ENCODE measurements around the gene FAM184B.
"Not testable (repeated sequence)": the region's sequence is repeated elsewhere in the genome, so short reads cannot be mapped to it uniquely, and the experiment has no call there.

The FAM184B gene

DNA sequence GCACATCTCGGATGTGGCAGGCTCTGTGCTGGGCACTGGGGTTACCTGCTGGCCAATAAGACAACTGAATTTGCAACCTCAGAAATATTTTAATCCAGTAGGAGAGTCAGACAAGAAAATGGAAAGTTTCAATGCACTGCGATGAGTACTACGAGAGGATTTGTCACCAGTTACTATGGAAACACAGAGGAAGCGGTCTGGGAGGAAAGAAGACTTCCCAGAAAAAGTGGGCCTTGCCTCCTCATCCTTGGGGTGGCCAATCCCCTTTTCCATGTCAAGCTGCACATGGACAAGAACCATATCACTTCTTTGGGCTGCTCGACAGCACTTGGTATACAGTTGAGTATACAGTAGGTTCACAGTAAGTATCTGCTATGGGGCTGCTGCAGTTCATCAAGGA, 67.6 kb downstream of the FAM184B start:
- DNase-seq = no peak

DNA sequence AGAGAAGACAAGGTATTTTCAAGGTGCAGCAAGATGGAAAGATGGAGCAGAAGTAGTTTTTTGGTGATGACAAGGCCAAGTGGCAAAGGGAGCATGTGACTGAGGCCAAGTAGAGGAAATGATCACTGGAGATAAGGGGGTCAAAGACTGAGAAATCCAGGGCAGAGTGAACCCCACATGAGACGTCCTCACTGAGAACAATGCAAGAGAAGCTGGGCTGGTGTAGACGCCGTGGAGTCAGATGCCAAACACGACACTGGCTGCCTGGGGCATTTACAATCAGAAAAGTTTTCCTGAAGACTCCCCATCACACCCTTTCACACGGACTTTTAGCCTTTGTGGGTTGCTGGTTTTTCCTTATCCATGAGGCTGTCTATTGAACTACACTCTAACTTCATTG, 69.3 kb downstream of the FAM184B start:
- no peak for DNase-seq

DNA sequence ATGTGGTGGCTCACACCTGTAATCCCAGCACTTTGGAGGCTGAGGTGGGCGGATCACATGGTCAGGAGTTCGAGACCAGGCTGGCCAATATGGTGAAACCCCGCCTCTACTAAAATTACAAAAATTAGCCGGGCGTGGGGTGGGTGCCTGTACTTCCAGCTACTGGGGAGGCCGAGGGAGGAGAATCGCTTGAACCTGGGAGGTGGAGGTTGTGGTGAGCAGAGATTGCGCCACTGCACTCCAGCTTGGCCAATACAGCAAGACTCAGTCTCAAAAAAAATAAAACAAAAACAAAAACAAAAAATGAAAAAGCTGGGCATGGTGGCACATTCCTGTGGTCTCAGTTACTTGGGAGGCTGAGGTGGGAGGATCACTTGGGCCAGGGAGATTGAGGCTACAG, 70.2 kb downstream of the FAM184B start:
- not testable (repeated sequence) for DNase-seq

DNA sequence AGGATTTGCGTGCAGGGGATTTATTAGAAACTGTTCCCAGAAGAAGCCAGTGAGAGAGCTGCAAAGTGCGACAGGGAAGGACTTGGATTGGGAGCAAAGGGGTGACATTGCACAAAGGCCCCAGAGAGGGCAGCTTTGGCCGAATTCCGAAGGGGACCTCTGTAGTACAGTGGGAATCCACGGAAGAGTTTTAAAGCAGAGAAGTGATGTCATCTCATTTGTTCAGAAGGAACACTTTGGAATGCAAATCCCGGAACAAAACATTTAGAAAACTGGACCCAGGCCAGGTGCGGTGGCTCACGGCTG, 71.7 kb downstream of the FAM184B start:
- no peak for DNase-seq

DNA sequence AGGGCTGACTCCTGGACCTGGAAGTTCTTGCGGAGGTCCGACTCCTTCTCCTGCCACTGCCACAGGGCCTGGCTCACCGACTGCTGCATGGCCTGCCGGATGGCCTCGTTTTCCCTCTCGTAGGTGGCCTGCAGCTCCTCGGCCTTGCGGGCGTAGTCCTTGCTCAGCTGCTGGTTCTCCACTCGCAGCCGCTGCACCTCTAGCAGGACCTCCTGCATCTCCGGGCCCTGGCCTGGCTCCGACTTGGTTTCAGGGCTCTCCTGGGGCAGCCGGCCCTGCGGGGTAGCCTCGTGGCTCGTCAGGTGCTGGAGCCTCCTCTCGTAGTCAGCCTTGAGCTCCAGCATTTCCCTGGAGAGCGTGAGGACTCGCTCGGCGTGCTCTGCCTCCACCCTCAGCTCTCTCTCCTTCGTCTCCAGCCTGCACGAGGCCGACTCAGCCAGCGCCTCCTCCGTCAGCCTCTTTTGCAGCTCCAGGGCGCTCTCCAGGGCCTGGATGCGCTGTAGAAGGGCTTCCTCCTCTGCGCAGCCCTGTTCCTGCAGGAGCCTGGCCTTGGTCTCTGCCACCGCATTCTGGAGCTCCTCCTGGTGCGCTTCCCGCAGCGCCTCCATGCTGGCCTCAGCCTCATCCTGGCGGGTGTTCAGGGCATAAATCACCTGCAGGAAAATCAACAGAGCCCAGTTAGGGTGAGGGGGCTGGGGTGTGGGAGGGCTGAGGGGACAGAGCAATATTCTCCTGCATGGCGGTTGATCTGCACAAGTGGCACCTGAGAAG, 72.2 kb downstream of the FAM184B start:
- no peak for DNase-seq

DNA sequence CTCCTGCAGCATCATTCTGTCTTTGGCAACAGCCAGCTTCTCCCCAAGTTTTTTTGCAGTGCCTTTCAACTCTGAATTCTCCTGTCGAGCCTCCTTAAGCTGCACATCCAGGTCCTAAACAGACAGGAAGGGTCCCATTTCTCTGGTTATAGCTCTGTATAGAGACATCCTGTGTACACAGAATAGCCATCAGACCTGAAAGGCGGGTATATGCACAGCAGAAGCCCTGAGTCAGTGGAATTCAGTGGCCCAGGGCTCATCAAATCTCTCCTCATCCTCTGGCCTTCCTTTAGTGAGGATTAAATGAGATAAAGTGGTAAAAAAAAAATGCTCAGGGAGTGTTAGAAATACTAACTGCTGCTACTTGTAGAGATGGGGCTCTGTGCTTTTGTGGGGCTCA, 73.8 kb downstream of the FAM184B start:
- no peak for DNase-seq

DNA sequence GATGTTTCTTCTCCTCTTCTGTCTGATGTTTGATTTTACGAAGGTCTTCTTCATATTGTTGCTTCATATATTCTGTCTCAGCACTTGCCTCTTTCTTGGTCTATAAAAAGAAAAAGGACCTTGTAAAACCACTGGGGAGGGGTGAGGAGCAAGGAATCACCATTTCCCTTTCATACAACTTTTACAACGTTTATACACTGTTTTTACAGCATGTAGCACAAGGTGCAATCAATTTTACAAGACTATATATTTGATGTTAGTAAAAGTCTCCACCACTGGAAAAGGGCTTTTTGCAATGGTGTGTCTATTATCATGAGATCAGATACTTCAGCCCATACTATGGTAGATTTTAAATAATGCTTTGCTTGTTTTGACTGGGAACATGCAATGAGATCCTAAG, 76.3 kb downstream of the FAM184B start:
- DNase-seq = no peak

DNA sequence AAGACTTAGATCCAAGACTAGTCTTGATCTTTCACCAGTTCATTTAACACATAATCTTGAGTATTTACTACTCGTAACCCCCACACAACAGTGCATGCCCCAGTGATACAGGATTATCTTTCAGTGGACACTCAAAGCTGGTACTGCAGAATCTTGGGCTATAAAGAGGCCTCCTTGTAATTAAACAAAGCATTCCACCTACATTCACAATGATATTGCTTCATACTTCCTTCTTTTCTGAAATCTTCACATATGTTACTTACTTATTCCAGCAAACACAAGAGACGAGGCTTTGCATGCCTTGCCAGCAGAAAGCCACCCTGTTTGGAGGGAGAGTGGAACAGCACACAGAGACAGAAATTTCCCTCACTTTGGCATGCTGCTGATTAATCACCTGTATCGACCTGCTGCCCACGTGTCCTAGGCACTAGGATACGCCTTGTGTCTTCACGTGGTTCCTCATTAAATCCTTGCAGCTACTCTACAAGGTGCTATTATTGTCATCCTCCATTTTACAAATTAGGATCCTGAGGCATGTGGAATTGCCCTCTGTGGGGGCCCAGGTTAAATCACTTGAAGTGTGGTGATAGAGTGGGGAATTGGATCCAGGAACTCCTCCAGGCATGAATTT, 77.3 kb downstream of the FAM184B start:
- no peak for DNase-seq

DNA sequence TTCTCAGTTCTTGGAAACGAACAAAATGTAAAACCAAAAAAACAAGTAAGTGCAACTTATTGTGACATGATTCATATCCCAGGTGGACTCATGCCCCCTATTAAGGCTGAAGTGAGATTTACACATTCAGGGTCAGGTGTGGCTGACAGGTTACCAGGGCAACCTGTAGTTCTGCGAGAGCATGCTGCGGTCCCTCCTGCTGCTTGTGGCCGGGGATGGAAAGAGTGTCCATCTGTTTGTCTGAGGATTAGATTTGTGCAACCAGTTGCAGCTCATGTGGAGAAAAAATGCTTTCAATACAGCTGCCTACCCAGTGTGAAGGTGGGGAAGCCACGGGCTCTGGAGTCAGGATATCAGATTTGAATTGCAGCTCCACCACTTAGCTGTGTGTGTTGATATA, 78.8 kb downstream of the FAM184B start:
- no peak for DNase-seq

DNA sequence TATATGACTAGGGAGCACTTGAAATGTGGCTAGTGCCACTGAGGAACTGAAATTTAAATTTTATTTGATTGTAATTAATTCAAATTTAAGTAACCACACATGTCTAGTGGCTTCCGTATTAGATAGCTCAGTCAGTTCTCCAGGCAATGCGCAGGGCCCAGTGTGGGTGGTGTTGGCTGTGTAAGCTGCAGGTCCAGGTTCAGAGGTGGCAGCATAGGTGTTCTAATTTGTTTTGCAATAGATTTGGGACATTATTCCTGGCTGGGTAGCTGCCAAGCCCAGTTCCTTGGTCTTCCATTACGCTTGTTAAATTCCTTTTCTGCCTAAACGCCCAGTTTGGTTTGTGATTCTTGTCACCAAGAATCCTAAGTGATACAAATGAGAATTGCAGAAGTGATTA, 79.5 kb downstream of the FAM184B start:
- DNase-seq = no peak

DNA sequence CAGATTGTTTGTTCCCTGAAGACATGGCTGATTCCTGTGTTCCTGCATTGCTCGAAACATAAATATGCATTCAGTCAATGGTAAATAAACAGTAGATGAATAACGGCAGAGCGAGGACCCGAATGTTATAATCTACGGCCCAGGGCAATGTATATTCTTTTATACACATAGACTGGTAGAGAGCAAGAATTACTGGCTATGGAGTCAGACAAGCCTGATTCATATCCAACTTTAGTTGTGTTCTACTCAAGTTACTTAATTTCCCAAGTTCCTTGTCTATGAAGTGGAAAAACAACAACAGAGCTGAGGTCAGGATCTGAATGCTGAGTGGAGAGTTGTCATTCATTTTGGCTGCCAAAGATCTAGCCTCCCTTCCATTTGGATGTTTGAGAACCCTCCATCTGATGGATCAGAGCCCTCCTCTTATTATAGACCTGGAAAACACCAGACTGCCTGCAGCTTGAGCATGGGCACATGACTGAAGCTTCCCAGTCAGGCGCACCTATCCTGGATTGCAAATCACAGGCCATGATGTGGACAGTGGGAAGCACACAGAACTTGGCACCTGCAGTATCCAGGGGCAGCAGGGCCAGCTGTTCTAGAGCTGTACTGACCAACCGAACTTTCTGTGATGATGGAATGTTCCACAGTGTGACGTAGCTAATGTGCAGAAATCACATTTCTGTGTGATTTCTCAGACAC, 80.1 kb downstream of the FAM184B start:
- DNase-seq = no peak

DNA sequence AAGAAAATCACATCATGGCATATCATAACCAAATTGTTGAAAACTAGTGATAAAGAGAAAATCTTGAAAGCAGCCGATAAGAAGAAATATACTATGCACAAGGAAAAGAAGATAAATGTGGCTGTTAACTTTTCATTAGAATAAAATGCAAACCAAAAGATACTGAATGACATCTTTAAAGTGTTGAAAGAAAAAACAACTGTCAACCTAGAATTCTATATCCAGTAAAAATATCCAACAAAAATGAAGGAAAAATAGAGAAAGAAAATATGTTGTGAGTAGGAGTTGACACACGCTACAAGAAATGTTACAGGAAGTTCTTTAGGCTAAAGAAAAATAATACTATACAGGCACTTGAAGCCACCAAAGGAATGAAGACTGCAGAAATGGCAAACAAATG, 82.0 kb downstream of the FAM184B start:
- DNase-seq = no peak

DNA sequence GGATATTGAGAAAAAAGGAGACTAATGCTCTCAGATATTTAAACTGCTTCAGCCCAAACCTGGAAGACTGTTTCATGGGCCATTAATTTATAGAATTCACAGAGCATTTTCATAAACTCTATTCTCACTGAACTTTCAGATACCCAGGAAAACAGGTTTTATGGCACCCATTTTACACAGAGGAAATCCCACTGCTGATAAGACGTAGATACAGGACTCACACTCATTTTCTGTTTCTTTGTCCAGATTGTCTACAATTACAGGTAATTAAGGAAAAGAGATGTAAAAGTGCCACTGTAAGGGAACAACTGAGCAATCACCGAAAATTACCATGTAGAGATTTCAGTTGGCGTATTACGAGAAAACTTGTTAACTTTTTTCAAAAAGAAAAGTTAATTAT, 83.3 kb downstream of the FAM184B start:
- DNase-seq = no peak

DNA sequence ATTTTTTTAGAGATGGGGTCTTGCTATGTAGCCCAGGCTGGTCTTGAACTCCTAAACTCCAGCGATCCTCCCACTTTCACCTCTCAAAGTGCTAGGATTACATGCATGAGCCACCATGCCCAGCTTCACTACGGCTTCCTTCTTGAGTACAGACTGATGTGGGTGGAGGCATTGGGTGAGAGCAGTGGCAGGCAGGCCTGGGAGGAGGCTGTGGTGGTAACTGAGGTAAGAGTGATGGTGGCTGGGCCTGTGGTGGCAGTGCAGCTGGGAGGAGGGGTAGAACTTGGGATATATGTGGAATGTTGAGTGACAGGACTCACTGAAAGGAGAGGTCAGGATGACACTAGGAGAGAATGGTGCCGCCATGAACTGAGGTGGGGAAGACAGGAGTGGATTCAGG, 86.1 kb downstream of the FAM184B start:
- DNase-seq = no peak

DNA sequence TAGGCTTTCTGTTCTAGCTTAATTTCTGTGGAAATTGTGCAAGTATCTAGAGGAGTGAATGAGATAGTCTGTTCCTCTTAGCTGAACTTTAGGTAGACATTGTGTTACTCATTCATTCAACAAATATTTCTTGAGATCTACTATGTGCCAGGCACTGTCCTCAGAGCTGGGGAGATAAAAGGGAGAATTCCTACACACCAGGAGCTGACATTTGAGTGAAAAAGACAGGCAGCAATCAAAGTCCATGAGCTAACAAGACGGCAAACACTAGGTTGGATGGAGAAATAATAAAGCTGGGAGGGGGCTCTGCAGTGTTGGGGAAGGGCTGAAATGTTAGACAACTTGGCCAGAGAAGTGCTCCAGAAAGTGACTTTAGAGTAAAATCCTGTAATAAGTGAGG, 86.9 kb downstream of the FAM184B start:
- no peak for DNase-seq

DNA sequence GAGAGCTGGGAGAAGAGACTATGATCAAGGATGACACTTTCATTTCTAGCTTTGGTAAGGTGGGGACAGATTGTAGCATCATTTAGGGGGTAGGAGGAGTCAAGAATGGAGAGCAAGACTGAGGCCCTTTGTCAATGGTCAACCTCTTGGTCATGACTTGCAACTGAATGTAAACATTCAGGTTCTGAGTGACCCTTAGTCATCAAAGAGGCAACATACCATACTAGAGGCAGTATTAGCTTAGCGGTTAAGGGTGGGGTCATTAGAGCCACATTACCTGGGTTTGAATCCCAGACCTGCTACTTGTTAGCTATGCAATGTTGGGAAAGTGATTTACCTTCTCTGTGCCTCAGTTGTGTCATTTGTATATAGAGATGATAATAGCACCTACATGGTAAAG, 90.5 kb downstream of the FAM184B start:
- DNase-seq = no peak

DNA sequence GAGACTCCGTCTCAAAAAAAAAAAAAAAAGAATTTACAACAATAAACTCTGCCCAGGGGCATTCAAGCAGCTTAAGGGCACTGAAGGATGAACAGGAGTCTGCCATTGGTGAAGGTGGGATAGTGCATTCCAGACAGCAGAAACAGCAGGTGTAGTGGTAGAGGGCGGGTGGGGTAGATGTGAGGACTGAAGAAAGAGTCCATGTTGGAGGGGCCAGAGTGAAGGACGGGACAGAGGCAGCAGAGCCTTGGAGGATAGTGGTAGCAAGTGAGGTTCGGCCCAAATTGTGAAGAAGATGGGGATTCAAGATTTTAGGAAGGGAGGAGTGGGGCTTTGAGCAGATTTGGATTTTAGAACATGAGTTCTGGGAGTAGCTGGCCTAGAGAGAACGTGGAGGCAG, 91.3 kb downstream of the FAM184B start:
- no peak for DNase-seq

DNA sequence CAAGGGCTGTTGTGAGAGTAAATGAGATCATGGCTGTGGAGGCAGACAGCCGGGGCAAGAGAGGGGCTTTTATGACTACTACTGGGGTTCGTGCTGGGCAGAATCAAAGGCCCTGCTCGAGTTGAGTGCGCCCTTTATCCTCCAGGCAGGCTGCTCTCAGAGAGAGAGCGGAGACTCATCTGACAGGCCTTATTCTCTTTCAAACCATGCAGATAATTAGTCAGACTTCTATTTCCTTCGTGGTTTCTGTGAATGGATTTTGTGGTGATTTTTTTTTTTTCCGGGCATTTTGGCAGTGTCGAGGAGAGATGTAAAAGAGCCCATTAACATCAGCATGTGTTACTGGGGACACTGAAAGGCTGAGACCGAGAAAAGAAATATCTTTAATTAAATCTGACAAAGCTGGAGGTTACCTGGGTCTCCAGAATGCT, 93.4 kb downstream of the FAM184B start:
- DNase-seq = no peak

DNA sequence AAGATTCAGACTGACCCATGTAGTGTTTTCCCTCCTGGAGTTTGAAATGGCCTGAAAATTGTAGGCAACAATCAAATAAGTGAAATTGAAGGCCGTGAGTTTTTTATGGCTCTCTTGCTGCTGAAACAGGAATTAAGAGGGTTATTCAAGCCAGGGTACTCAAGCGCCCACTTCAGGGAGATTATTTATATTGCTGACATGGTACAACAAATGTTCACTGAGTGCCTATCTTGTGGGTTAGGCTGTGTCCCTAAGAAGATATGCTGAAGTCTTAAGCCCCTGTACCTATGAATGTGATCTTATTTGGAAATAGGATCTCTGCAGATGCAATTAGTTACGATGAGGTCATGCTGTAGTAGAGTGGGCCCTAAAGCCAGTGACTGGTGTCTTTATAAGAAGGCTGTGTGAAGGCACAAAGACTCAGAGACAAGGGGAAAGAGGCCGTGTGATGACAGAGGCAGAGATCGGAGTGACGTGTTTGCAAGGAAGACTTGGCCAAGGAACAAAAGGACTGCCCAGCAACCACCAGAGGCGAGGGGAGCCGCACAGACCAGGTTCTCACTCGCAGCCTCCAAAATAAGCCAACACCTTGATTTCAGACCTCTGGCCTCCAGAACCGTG, 94.1 kb downstream of the FAM184B start:
- no peak for DNase-seq

DNA sequence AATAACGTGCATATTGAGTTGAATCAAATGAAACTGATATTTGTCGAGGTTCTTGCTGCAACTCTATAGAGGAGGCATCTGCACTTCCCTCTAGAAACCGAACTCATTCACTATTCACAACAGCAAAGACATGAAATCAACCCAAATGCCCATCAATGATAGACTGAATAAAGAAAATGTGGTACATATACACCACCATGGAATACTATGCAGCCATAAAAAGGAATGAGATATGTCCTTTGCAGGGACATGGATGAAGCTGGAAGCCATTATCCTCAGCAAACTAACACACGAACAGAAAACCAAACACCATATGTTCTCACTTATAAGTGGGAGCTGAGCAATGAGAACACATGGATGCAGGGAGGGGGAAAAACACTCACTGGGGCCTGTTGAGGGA, 96.8 kb downstream of the FAM184B start:
- DNase-seq = not testable (repeated sequence)

DNA sequence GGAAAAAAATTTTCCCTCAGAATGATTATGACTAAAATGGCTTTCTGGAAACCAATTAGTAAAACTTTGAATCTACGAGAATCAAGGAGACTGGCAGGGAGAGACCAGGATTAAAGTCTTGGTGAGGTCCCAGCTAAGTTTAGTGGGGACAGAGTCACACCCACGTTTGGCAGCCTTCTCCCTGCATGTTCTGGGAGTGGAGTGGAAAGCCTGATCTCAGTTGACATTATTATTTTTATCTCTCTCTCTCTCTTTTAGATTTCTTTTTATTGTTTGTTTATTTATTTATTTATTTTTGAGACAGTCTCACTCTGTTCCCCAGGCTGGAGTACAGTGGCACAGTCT, 99.2 kb downstream of the FAM184B start:
- no peak for DNase-seq

DNA sequence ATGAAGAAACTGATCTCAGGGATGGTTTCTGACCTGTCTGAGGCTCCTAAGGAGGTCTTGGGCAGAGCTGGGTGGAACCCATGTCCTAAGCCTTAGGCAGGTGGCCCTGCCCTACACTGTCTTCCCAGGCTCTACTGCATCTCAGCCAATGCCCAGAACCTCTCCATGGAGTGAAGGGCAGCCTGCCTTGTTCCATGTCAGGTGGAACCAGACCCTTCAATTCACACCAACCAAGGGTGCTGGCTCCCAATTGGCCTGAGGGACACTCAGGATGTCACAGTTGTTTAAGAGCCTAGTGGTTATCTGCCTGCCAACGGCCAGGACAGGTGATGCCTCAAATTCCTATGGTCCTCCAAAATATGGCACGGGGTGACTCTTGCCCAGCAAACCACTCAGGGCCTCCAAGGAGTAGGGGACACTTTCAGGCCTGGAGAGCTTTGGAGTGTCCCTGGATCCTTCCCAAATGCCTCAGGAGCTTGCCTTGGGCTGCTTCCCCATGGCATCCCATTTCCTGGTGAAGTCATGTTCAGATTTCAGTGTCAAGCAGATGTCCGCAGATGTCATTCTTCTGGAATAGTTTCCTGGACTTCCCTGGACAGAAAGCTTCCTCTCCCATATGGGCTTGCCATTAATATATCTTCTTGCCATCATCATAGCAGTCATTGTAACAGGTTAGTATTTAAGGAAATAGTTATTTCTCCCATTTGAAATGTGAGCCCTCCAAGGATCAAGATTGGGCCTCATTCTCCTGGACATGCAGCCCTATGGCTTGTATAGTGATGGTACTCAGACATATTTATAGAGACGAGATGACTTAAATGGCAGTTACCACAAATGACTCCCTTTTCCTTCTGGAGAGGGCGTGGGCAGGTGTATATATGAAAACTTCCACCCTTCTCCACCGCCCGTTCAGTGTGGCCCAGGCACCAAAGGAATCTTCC, 99.9 kb downstream of the FAM184B start:
- DNase-seq = no peak
